GM19025 (cell line): ENCODE measurements around the gene DICER1.
"Not testable (repeated sequence)": the region's sequence is repeated elsewhere in the genome, so short reads cannot be mapped to it uniquely, and the experiment has no call there.

ENCODE experiments used
- ATAC-seq: cut with Tn5 transposase; IDR thresholded peaks from one replicate; pipeline ENCODE4 v1.9.1; 2021; ENCODE audit warnings: mild to moderate bottlenecking, low read depth, moderate library complexity; ENCODE audit not compliant: unreplicated experiment

DICER1 gene

DNA sequence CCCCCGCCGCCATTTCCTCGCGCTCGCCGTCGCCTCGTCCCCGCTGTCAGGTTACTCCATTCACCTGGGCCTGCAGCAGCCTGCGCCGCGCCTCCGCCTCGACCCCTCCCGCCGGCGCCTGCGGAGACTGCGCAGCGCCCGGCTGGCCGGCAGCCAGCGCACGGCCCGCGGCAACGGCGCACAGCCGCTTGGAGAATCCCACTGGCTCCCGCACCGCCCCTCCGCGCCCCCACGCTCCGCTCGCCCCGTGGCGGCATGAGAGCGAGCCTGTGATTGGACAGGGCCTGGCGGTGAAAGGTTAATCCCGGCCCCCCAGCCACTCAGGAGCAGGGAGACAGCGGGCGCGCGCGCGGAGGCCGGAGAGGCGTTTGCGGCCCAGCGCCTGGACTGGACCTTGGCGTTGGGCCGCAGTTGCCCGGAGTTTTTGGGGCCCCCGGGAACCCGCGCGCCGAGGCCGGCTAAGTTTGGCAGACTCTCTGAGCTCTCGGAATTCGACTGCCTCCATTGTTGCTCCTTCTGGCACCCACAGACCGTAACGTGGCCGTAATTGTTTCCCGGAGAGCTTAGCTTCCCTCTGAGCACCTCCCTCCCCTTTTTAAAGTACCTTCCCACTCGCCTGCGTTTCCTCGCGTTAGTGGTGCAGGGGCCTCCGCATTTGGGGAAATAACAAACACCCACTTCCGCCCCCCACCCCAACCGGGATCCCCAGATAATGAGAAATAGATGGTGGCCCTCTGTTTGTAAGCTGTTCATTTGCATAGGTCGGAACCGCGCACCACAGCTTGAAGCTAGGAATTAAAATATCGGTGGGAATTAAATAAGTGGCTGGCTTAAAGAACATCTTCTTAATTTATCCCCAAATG is at the start of gene DICER1:
Gene DICER1 (minus strand): TSS at position 203 of the 863 bp plus-strand sequence. CDS start 24,071 bp downstream, outside the sequence.
- ATAC-seq: peak; percentile 73

GRCh38 chr14:95206534-95206933 is 49.2 kb upstream of the DICER1 start:
- ATAC-seq: no peak

GRCh38 chr14:95204705-95205104 is 47.4 kb upstream of the DICER1 start:
- no peak for ATAC-seq

DNA sequence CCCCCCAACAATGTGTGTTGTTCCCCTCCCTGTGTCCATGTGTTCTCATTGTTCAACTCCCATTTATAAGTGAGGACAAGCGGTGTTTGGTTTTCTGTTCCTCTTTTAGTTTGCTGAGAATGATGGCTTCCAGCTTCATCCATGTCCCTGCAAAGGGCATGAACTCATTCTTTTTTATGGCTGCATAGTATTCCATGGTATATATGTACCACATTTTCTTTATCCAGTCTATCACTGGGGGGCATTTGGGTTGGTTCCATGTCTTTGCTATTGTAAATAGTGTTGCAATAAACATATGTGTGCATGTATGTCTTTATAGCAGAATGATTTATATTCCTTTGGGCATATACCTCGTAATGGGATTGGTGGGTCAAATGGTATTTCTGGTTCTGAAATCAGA is 44.4 kb upstream of the DICER1 start:
- not testable (repeated sequence) for ATAC-seq

GRCh38 chr14:95200404-95200803 is 43.1 kb upstream of the DICER1 start:
- no peak for ATAC-seq

DNA sequence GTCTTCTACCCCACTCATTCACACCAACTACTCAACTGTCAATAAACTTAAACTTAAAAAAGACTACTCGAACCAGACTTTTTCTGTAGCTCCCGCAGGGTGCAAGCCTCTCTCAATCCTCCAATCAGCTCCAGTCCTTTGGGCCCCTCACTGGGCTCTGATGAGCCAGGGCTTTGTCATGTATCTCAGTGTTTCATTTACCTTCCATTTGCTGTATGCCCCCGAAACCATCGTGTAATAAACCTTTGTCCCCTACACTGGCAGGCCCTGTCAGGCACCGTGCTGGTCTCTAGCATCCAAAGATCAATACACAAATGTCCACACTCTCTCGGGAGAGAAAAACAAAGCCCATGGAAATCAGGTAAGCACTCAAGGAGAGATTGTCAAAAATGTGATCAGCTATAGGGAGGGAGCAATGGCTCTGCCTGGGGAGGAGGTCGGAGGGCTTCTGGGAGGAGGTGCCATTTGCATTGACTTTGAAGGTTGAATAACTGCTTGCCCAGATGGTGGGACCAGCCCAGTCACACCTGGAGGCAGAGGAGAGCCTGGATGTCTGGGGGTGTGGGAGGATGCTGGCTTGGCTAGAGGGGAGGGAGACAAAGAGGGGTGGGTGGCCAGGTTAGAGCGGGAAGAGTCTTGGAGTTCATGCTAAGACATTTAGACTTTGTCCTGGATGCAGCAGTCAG is 42.1 kb upstream of the DICER1 start:
- no peak for ATAC-seq

- ATAC-seq: no peak
Observed at GRCh38 chr14:95198320-95198719, 41.0 kb upstream of the DICER1 start.

- ATAC-seq: no peak
Observed at GRCh38 chr14:95197551-95197950, 40.2 kb upstream of the DICER1 start.

GRCh38 chr14:95196826-95197545 is 39.7 kb upstream of the DICER1 start:
- ATAC-seq: no peak

- ATAC-seq: no peak
Observed at GRCh38 chr14:95196268-95196667, 38.9 kb upstream of the DICER1 start.

DNA sequence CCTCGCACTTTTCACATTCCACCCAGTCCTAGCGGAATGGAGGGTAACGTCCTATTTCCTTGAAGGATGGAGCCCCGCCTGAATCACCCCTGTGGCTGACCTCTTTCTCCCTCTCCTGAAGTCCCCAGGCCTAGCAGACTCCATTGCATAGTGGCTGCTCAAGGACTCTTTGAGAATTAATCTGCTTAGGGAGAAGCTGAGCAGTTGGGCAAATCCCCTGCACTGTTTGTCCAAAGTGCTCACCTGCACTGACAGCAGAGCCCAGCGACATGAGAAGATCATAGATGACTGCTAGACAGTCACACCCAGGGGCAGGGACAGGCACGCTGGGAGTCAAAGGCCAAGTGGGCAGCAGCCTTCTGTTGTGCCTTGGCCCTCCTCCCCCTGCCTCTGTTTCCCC is 37.7 kb upstream of the DICER1 start:
- ATAC-seq: no peak

DNA sequence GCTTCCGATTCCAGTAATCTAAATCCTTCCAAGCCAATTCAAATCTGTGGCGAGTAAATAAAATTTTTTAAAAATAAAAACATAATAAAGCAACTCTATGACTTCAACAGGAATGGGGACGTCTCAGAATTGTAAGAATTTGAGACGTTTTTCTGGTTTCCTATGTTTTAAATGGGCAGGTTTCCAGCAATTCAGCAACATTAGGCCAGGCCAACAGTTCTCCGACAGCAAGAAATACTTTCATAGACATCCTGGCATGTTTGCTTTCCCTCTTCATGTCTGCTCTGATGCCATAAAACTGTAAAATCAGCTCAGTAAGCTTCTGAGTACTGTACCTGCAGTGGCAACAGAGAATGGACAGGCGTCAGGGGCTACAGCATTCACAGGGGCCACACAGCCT is 35.8 kb upstream of the DICER1 start:
- ATAC-seq: no peak

- no peak for ATAC-seq
Observed at GRCh38 chr14:95192311-95192710, 35.0 kb upstream of the DICER1 start.

DNA sequence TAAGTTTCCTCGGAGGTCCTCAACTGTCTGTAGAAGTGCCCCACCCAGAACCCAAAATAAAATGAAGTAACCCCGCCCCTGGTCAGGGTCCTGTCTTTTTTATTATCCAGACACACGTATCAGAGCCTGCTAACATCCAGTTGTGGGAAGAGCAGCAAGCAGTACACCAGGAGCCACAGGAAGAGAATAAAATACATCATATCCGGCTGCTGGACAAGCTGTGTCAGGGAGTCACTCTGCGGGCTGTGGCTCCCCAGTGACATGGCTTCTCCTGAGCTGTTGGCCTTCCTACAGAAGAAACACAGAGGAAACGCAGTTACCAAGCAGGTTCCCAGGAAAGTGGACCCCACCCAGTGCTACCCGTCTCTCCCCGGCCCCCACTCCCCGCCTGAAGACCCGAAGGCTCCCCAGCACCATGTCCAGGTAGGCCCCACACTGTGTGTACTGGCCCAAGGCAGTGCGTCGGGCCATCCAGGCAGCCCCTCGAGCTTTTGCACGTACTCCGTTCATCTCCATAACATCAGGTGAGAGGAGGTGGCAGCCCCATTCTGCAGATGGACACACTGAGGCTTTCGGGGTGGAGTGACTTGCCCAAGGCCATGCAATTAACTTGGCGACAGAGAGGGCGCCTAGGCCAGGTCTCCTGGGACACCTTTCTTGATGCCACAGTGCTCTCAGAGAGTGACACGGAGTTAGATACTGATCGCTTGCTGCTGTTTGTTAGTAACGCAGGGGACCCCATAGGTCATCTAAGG is 34.3 kb upstream of the DICER1 start:
- no peak for ATAC-seq

- ATAC-seq: no peak
Observed at GRCh38 chr14:95190857-95191256, 33.5 kb upstream of the DICER1 start.

- no peak for ATAC-seq
Observed at GRCh38 chr14:95190346-95190840, 33.1 kb upstream of the DICER1 start.

DNA sequence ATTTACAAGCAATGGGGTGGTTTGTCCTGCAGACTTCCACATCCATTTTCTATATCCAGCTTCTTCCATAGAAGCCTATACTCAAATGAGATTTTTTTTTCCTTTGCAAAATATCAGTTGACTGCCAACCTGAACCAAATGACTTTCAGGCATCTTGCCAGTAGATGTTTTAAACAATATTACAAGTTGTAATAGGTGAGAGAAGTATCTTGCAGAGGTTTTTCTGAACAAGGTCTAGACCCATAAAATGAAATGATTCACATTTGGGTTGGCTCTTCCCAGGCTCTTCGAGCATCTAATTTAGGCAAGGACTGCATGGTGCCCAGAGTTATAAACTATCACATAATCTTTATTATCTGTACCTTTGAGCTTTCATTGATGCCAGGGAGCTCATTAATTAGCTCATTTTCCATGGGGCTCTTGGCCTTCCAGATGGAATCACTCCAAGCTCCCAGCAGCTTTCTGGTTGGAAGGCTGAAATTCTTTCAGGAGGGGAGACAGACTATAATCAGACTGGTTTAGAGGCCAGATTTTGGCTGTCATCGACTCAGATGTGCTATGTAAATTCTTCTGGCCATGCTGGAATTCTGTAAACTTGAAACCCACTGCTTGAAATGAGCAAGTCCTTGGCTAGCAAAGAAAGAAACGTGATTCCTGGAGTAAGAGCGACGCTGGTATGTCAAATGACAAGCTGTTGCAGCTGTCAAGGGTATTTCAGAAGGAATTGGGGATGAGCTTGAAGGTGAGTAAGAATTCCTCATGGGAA is 32.2 kb upstream of the DICER1 start:
- no peak for ATAC-seq

DNA sequence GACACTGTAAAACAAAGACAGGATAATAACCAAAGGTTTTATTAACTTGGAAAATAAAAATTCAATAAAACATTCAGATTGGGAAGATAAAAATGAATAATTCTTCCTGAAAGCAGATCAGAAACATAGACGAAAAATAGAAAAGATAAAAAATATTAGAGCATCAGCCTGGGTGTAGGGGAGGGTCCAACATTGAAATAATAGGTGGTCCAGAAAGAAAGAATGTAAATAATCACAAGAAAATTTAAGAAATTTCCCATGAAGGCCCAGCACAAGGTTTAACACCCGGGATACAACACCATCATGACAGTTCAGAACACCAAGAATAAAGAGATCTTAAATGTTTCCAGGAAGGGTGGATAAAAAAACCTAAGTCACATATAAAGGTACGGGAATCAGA is 31.1 kb upstream of the DICER1 start:
- no peak for ATAC-seq

- no peak for ATAC-seq
Observed at GRCh38 chr14:95185767-95186392, 28.6 kb upstream of the DICER1 start.
